Omental fat pad (tissue), 4 donors: Measurements from ENCODE around the gene PLA2G3. TPM values are rescaled to one million over a fixed set of nuclear protein-coding genes. Genes with fewer than 3 reads are reported as not detected.

Source experiments
- ATAC-seq: fragments of 150-250 bp; one replicate; pipeline ENCODE4 v1.9.1; 2016; ENCODE audit warnings: mild to moderate bottlenecking, moderate library complexity; ENCODE audit not compliant: low FRiP score
- DNase-seq: peaks from one replicate; pipeline ENCODE4 v3.0.0-alpha.2; 2019; ENCODE audit warnings: low spot score
- CTCF ChIP-seq, 3 donors: fragments of 450-650 bp; IDR thresholded peaks; one replicate each; pipeline ENCODE4 v1.5.1; 2016 to 2017; ENCODE audit warnings: antibody characterized with exemption in 3 of 3, mild to moderate bottlenecking in 3 of 3, moderate library complexity in 2 of 3
- total RNA-seq, 4 donors: library from RNA; depleted of rRNA; stranded (reverse); fragments of >200 nt; gene quantifications; one replicate each; pipeline ENCODE4 v1.1.0, GENCODE V29; 2016

Gene PLA2G3
- total RNA-seq, 4 donors from 2014 or later = not detected

GRCh38 chr22:31125521-31126117 lies 14.7 kb downstream of the PLA2G3 start:
- DNase-seq (no peak), ATAC-seq (no peak)
- TF ChIP-seq CTCF (IDR thresholded peaks at IDR 0.05) = no peak

GRCh38 chr22:31124811-31125465 lies 15.4 kb downstream of the PLA2G3 start:
- no peak for TF ChIP-seq CTCF (IDR thresholded peaks at IDR 0.05)
- ATAC-seq = no peak
- DNase-seq = no peak

DNA sequence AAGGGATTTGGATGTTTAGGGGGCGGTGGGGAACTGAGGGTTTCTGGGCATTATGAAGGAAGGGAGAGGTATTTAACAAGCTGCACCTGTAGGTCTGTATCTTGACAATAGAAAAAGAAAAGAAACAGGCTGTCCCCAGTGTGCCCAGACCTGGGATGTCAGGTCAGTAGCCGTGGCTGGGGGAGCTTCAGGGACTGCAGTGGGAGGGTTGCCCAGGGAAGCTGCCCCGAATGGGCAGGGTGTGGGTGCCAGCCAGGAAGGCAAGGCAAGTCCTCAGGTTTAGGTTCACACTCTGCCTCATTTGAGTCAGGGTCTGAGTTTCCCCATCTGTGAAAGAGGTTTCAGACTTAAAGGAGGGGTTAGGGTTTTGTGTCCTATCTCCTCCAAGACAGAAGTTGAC lies 16.0 kb downstream of the PLA2G3 start:
- no peak for ATAC-seq
- DNase-seq = no peak
- TF ChIP-seq CTCF (IDR thresholded peaks at IDR 0.05) = no peak

DNA sequence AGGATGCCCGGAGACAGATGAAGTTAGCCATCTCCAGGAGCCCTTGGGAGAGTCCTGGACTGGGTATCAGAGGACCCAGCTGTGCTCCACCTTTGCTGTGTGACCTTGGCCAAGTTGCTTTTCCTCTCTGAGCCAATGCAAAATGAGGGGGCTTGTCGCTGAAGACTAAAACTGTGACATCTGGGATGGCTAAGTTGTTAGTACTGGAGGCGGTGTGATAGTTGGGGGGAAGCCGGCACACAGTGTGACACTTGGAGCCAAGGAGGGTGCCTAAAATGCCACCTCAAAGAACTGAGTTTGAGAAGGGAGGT lies 17.1 kb downstream of the PLA2G3 start:
- ATAC-seq (no peak), DNase-seq (no peak)
- no peak for TF ChIP-seq CTCF (IDR thresholded peaks at IDR 0.05)

DNA sequence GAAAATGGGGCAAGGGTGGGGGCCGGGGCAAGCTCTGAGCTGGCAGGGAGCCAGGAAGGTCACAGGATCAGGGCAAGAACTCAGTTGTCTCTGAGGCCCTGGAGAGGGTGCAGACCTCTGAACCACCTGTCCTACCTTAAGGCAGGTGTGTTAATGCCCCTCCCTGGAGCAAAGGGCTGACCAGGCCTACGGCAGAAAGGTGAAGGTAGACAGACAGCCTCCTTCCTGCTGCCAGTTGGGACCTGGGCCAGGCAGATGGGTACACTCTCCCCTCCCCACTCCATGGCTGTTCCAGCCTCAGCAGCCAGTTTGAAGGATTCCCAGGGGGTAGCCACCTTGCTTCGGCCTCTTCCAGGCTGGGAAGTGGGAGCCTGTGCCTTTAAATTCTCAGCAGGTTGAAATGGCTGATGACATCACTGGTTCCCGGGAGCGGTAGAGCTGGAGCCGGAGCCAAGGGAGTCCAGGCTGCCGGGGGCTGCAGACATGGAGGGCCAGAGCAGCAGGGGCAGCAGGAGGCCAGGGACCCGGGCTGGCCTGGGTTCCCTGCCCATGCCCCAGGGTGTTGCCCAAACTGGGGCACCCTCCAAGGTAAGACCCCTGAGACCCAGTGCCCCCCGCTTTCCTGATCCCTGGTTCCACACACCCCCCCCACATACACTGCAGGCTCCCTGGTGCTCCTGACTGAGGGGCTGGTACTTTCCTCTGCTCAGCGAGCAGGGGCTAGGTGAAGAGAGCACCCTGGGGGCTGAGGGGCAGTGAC lies 17.6 kb downstream of the PLA2G3 start, which contains the start of gene INPP5J:
INPP5J (plus strand) TSS at position 435 of the 760 bp plus-strand sequence; CDS start at position 484, 49 bp downstream.
- DNase-seq (no peak), ATAC-seq (no peak)
- TF ChIP-seq CTCF (IDR thresholded peaks at IDR 0.05) = no peak

GRCh38 chr22:31122196-31122531 lies 18.1 kb downstream of the PLA2G3 start:
- no peak for TF ChIP-seq CTCF (IDR thresholded peaks at IDR 0.05)
- no peak for ATAC-seq
- DNase-seq = no peak
